ENCODE measurements around the gene RAB9A.

The RAB9A gene

GRCh38 chrX:13732246-13733067 is 43.5 kb downstream of the RAB9A start:
- no peak overlapping the region for H3K4me3 ChIP-seq (ENCODE audit: low read length)

GRCh38 chrX:13733506-13733905 is 44.6 kb downstream of the RAB9A start:
- TF ChIP-seq CTCF (IDR thresholded peaks at IDR 0.05; ENCODE audit: insufficient read depth, low read depth, low read length, missing control alignments), result no peak
- peak overlapping the region; percentile 73 for H3K4me3 ChIP-seq (ENCODE audit: low read length)
- DNase-seq (ENCODE audit: low read depth), result no peak

More at GRCh38 chrX:13732246-13733067, 43.5 kb downstream of the RAB9A start:
- TF ChIP-seq CTCF (IDR thresholded peaks at IDR 0.05; ENCODE audit: insufficient read depth, low read depth, low read length, missing control alignments), result no peak
- DNase-seq (ENCODE audit: low read depth), result no peak

GRCh38 chrX:13734278-13735172 is 45.6 kb downstream of the RAB9A start, which contains the start of the genes OFD1 and TRAPPC2:
Gene OFD1, plus strand, starts transcription at chrX:13734748. Its CDS starts 324 bp downstream, at chrX:13735072.
Gene TRAPPC2, minus strand, starts transcription at chrX:13734620. Its CDS starts 14,657 bp downstream, at chrX:13719963.
- H3K4me3 ChIP-seq (ENCODE audit: low read length), result peak within 1 kb of the TSS; percentile 73
- peak; percentile 94 for DNase-seq (ENCODE audit: low read depth)
- TF ChIP-seq CTCF (IDR thresholded peaks at IDR 0.05; ENCODE audit: insufficient read depth, low read depth, low read length, missing control alignments), result no peak

GRCh38 chrX:13741695-13742094 is 52.8 kb downstream of the RAB9A start:
- no peak for TF ChIP-seq CTCF (IDR thresholded peaks at IDR 0.05; ENCODE audit: insufficient read depth, low read depth, low read length, missing control alignments)
- no peak overlapping the region for H3K4me3 ChIP-seq (ENCODE audit: low read length)
- DNase-seq (ENCODE audit: low read depth), result no peak

- H3K4me3 ChIP-seq (ENCODE audit: low read length), result no peak overlapping the region
- no peak for TF ChIP-seq CTCF (IDR thresholded peaks at IDR 0.05; ENCODE audit: insufficient read depth, low read depth, low read length, missing control alignments)
- DNase-seq (ENCODE audit: low read depth), result no peak
Measured at GRCh38 chrX:13742397-13743176, 53.7 kb downstream of the RAB9A start.

- H3K4me3 ChIP-seq (ENCODE audit: low read length), result no peak overlapping the region
- TF ChIP-seq CTCF (IDR thresholded peaks at IDR 0.05; ENCODE audit: insufficient read depth, low read depth, low read length, missing control alignments), result peak; percentile 53
- DNase-seq (ENCODE audit: low read depth), result peak; percentile 67
Measured at GRCh38 chrX:13747836-13748235, 58.9 kb downstream of the RAB9A start.

Measured in epithelial cell of esophagus (primary cell).